HepG2 (cell line): Measurements from ENCODE around the gene DCUN1D3. TPM values are rescaled to one million over a fixed set of nuclear protein-coding genes. Genes with fewer than 3 reads are reported as not detected.

Experiments
- DNMT3B ChIP-seq: conservative IDR thresholded peaks from 2 replicates; pipeline ENCODE4 v1.6.1; 2016; ENCODE audit warnings: missing biosample characterization, control low read depth
- EZH2 ChIP-seq: conservative IDR thresholded peaks from 2 replicates; pipeline ENCODE4 v1.6.1; 2012; ENCODE audit warnings: mild to moderate bottlenecking, low read depth, low read length, moderate library complexity
- GTF2F1 ChIP-seq: fragments of 150-350 bp; IDR thresholded peaks from 2 replicates; pipeline ENCODE4 v1.6.1; 2014; ENCODE audit warnings: low read length
- HDAC6 ChIP-seq: fragments of 200-600 bp; sonication (generic); IDR thresholded peaks from 2 replicates; pipeline ENCODE4 v1.7.0; 2017; ENCODE audit warnings: mild to moderate bottlenecking, antibody characterized with exemption, low read length, low read depth
- REPIN1 ChIP-seq: sonication (generic); formaldehyde crosslinking; IDR thresholded peaks from 2 replicates; pipeline ENCODE4 v1.8.0; 2022; ENCODE audit warnings: missing genetic modification reagents, low read depth, mild to moderate bottlenecking, borderline replicate concordance
- ZBED4 ChIP-seq: sonication (generic); formaldehyde crosslinking; IDR thresholded peaks from 2 replicates; pipeline ENCODE4 v1.4.0; 2020; ENCODE audit warnings: missing genetic modification reagents, borderline replicate concordance
- ZHX2 ChIP-seq, 2 experiments: sonication (generic) in 1 of 2; formaldehyde crosslinking in 1 of 2; IDR thresholded peaks; 2 replicates each; pipeline versions ENCODE4 v1.6.1 to v1.9.0; 2014 to 2022; ENCODE audit warnings: antibody characterized with exemption in 1 of 2, borderline replicate concordance in 1 of 2, inconsistent platforms in 1 of 2, low read depth in 1 of 2, missing genetic modification reagents in 1 of 2
- ZNF234 ChIP-seq: sonication (generic); formaldehyde crosslinking; conservative IDR thresholded peaks from 2 replicates; pipeline ENCODE4 v1.5.1; 2020; ENCODE audit warnings: mild to moderate bottlenecking, missing genetic modification reagents
- ZNF430 ChIP-seq: sonication (generic); formaldehyde crosslinking; IDR thresholded peaks from 2 replicates; pipeline ENCODE4 v1.9.0; 2021; ENCODE audit warnings: mild to moderate bottlenecking, missing genetic modification reagents
- polyA plus RNA-seq, 8 experiments: library from polyadenylated mRNA; depleted of rRNA in 3 of 8; stranded (reverse) in 7 of 8; unstranded in 1 of 8; fragments of >200 nt; fragmentation: Illumina TruSeq in 4 of 8; extraction: Trizol in 4 of 8; gene quantifications; 2 replicates each; pipeline versions ENCODE4 v1.2.1 to v1.2.3, GENCODE V29; 2011 to 2016; ENCODE audit warnings: low read depth in 4 of 8, missing spikeins in 1 of 8, mixed read lengths in 1 of 8; ENCODE audit not compliant: insufficient read depth in 1 of 8
- total RNA-seq, 5 experiments: library from RNA; depleted of rRNA; stranded (reverse); fragments of >200 nt; fragmentation: Illumina TruSeq; extraction: Trizol; gene quantifications; 2 replicates each; pipeline ENCODE4 v1.2.3, GENCODE V29; 2016; ENCODE audit warnings: low read depth in 1 of 5
- TF ChIP-seq, protein P1 (sequence below): sonication (generic); formaldehyde crosslinking; IDR thresholded peaks from 2 replicates; pipeline ENCODE4 v1.5.1; 2020; ENCODE audit warnings: missing genetic modification reagents, mild to moderate bottlenecking, borderline replicate concordance
- TF ChIP-seq, protein P2 (sequence below): sonication (generic); formaldehyde crosslinking; IDR thresholded peaks from 2 replicates; pipeline ENCODE4 v1.4.0; 2020; ENCODE audit warnings: missing genetic modification reagents

DCUN1D3 gene
- total and polyA plus RNA-seq, 2 of the 13 experiments (the other 11 are each of a cell fraction or from before 2014, with no cell fraction given), result 5.0 to 19.3 TPM

GRCh38 chr16:20899477-20900298 is 470 bp downstream of the DCUN1D3 start (continued):
- TF ChIP-seq, protein P1, sequence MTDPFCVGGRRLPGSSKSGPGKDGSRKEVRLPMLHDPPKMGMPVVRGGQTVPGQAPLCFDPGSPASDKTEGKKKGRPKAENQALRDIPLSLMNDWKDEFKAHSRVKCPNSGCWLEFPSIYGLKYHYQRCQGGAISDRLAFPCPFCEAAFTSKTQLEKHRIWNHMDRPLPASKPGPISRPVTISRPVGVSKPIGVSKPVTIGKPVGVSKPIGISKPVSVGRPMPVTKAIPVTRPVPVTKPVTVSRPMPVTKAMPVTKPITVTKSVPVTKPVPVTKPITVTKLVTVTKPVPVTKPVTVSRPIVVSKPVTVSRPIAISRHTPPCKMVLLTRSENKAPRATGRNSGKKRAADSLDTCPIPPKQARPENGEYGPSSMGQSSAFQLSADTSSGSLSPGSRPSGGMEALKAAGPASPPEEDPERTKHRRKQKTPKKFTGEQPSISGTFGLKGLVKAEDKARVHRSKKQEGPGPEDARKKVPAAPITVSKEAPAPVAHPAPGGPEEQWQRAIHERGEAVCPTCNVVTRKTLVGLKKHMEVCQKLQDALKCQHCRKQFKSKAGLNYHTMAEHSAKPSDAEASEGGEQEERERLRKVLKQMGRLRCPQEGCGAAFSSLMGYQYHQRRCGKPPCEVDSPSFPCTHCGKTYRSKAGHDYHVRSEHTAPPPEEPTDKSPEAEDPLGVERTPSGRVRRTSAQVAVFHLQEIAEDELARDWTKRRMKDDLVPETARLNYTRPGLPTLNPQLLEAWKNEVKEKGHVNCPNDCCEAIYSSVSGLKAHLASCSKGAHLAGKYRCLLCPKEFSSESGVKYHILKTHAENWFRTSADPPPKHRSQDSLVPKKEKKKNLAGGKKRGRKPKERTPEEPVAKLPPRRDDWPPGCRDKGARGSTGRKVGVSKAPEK (CRISPR knock-in tag), result no peak
- no peak for TF ChIP-seq HDAC6
- TF ChIP-seq ZBED4 (CRISPR knock-in tag), result peak; percentile 21; the same call in 1 of the 2 replicates
- no peak for TF ChIP-seq EZH2
- no peak for TF ChIP-seq GTF2F1
- TF ChIP-seq DNMT3B (CRISPR knock-in tag), result no peak
- TF ChIP-seq ZNF430 (CRISPR knock-in tag), result no peak; the same call in 1 of the 2 replicates
- no peak for TF ChIP-seq ZNF234 (CRISPR knock-in tag)
- peak; percentile 74 for TF ChIP-seq REPIN1 (CRISPR knock-in tag)
- TF ChIP-seq ZHX2 (IDR thresholded peaks at IDR 0.05; ENCODE audit: low read depth), result no peak
- no peak for TF ChIP-seq ZHX2 (CRISPR knock-in tag; IDR thresholded peaks at IDR 0.05; ENCODE audit: borderline replicate concordance)
- TF ChIP-seq, protein P2, sequence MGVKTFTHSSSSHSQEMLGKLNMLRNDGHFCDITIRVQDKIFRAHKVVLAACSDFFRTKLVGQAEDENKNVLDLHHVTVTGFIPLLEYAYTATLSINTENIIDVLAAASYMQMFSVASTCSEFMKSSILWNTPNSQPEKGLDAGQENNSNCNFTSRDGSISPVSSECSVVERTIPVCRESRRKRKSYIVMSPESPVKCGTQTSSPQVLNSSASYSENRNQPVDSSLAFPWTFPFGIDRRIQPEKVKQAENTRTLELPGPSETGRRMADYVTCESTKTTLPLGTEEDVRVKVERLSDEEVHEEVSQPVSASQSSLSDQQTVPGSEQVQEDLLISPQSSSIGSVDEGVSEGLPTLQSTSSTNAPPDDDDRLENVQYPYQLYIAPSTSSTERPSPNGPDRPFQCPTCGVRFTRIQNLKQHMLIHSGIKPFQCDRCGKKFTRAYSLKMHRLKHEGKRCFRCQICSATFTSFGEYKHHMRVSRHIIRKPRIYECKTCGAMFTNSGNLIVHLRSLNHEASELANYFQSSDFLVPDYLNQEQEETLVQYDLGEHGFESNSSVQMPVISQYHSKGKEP, result 0 out of 2 replicates have a peak, but pooled peaks have one; percentile 49
